ENCODE measurements around the gene NRG3. TPM values are rescaled to one million over a fixed set of nuclear protein-coding genes. Genes with fewer than 3 reads are reported as not detected.

Gene NRG3
- total and polyA plus RNA-seq, 7 donors = 0.03 to 0.10 TPM; not detected in 5

DNA sequence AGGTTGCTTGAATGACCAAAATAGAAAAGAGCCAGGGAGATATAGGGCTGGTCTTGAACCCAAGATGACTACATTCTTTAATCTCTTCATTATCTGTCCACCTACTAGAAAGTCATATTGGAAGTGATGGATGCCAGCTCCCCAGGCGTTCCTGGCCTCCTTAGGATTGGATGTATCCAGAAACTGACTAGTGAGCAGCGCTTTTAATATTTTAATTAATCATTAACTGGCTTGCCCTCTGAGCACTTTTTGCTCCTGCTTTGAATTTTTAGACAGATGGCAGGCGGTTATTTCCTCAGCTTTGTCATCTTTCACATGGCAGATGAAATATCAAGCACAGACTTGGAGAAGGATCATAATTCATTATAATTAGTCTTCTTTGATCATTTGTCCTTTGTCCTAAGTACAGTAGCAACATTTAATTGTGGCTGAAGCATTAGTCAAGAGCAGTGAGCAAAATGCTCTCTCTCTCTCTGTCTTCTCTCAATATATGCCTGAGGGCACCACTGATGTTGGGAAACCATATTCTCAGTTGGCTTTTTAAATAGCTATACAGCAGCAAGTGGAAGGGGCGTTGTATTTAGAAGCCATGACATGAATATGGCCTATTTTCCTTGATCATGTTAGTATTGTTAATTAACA, 588.0 kb downstream of the NRG3 start:
- TF ChIP-seq, protein P1, sequence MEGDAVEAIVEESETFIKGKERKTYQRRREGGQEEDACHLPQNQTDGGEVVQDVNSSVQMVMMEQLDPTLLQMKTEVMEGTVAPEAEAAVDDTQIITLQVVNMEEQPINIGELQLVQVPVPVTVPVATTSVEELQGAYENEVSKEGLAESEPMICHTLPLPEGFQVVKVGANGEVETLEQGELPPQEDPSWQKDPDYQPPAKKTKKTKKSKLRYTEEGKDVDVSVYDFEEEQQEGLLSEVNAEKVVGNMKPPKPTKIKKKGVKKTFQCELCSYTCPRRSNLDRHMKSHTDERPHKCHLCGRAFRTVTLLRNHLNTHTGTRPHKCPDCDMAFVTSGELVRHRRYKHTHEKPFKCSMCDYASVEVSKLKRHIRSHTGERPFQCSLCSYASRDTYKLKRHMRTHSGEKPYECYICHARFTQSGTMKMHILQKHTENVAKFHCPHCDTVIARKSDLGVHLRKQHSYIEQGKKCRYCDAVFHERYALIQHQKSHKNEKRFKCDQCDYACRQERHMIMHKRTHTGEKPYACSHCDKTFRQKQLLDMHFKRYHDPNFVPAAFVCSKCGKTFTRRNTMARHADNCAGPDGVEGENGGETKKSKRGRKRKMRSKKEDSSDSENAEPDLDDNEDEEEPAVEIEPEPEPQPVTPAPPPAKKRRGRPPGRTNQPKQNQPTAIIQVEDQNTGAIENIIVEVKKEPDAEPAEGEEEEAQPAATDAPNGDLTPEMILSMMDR (IDR thresholded peaks at IDR 0.05) = no peak
- Histone ChIP-seq H3K36me3 (ENCODE audit: insufficient read depth in 1 of 2, low read depth in 1 of 2) (no peaks in the 10 kb centered on the region), H3K27ac (no peak overlapping the region), H3K9me3 (no peaks in the 10 kb centered on the region), H3K4me1 (no peaks in the 10 kb centered on the region), H3K4me3 (no peak overlapping the region), H3K27me3 (ENCODE audit: insufficient read depth in 3 of 3, low read length in 2 of 3) (no peaks in the 10 kb centered on the region)
- DNase-seq = no peak
- 79 to 81% (median 81%) methylated on average over 4 of the region's 4 CpGs for WGBS, 3 donors
- intact Hi-C loops (cut with DNase I) = no loop called here
- no peak for ATAC-seq

DNA sequence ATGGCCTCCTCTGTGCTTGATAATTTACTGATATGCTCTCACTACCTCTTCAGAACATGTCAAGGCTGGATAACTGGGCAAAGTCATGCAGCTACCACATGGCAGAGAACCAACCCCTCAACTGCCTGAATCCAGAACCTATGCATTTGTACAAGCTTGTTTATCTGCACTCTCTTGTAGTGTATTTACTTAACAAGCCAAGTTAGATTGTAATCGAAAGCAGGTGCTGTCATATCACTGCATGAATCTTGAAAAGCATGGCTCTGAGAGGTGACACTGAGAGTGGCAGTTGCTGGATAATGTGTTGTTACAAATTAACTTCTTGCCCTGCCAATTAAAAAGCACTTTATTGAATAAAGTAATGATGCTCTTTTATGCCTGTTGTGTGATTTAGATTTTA, 588.6 kb downstream of the NRG3 start:
- no peaks in the 10 kb centered on the region for H3K36me3 ChIP-seq (ENCODE audit: insufficient read depth in 1 of 2, low read depth in 1 of 2)
- H3K4me3 ChIP-seq = no peak overlapping the region
- WGBS, 3 donors = 76 to 87% (median 80%) methylated on average over 1 of the region's 1 CpG
- no peak for DNase-seq
- no peak for ATAC-seq
- no peaks in the 10 kb centered on the region for H3K9me3 ChIP-seq
- H3K27me3 ChIP-seq (ENCODE audit: insufficient read depth in 3 of 3, low read length in 2 of 3) = no peaks in the 10 kb centered on the region
- H3K27ac ChIP-seq = no peak overlapping the region
- intact Hi-C loops (cut with DNase I) = no loop called here
- TF ChIP-seq, protein P1 (IDR thresholded peaks at IDR 0.05) = no peak
- H3K4me1 ChIP-seq = no peaks in the 10 kb centered on the region

GRCh38 chr10:82464191-82464818, 589.3 kb downstream of the NRG3 start:
- intact Hi-C loops (cut with DNase I) = no loop called here
- H3K36me3 ChIP-seq (ENCODE audit: insufficient read depth in 1 of 2, low read depth in 1 of 2) = no peaks in the 10 kb centered on the region
- H3K4me3 ChIP-seq = no peak overlapping the region
- ATAC-seq (no peak), DNase-seq (no peak)
- H3K27ac ChIP-seq = no peak overlapping the region
- H3K4me1 ChIP-seq = no peaks in the 10 kb centered on the region
- TF ChIP-seq, protein P1 (IDR thresholded peaks at IDR 0.05) = no peak
- WGBS, 3 donors = 72 to 83% (median 78%) methylated on average over 6 of the region's 6 CpGs
- no peaks in the 10 kb centered on the region for H3K27me3 ChIP-seq (ENCODE audit: insufficient read depth in 3 of 3, low read length in 2 of 3)
- no peaks in the 10 kb centered on the region for H3K9me3 ChIP-seq

DNA sequence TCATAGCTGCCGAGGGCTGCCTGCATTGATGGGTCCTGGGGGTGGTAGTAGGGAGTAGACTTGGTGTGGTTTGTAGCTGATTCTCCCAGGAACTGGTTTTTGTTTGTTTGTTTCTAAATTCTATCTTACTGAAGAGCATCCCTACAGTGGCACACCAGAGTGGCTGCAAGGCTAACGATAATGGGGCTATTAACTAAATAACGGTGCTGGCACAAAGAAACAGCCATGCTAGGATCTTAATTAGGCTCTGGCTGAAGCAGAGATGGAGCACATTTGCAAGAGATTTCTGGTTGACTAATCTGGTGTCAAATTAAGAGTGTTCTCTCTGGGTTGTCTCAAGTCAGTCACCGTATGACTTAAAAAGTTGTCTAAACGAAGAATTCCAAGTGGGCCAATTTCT, 590.0 kb downstream of the NRG3 start:
- no peaks in the 10 kb centered on the region for H3K36me3 ChIP-seq (ENCODE audit: insufficient read depth in 1 of 2, low read depth in 1 of 2)
- DNase-seq = no peak
- intact Hi-C loops (cut with DNase I) = no loop called here
- no peaks in the 10 kb centered on the region for H3K4me1 ChIP-seq
- H3K9me3 ChIP-seq = no peaks in the 10 kb centered on the region
- no peak for ATAC-seq
- H3K4me3 ChIP-seq = no peak overlapping the region
- no peaks in the 10 kb centered on the region for H3K27me3 ChIP-seq (ENCODE audit: insufficient read depth in 3 of 3, low read length in 2 of 3)
- TF ChIP-seq, protein P1 (IDR thresholded peaks at IDR 0.05) = no peak
- 60 to 62% (median 62%) methylated on average over 5 of the region's 5 CpGs for WGBS, 3 donors
- no peak overlapping the region for H3K27ac ChIP-seq
